ENCODE measurements around the gene ARHGEF10L. TPM values are rescaled to one million over a fixed set of nuclear protein-coding genes. Genes with fewer than 3 reads are reported as not detected.
"Not testable (repeated sequence)": the region's sequence is repeated elsewhere in the genome, so short reads cannot be mapped to it uniquely, and the experiment has no call there.

Gene ARHGEF10L
- total RNA-seq, 1 experiment from 2014 or later: 51.7 TPM

DNA sequence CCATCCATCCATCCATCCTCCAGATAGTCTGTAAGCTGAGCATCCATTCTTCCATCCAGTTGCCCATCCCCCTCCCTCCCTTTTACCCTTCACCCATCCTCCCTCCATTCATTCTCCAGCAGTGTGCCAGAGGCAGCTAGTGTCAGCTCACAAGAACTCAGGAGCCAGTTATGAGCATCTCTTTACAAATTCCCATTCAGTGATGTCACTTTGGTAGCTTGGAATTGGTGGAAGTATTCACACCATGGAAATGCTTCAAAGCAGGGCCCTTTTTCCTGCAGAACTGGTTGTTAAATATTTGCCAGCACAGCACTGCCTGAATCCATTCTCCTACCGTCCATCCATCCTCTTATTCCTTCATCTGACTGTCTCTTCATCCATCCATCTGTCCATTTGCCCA is 72.5 kb downstream of the ARHGEF10L start:
- DNase-seq (ENCODE audit: low read depth): no peak

DNA sequence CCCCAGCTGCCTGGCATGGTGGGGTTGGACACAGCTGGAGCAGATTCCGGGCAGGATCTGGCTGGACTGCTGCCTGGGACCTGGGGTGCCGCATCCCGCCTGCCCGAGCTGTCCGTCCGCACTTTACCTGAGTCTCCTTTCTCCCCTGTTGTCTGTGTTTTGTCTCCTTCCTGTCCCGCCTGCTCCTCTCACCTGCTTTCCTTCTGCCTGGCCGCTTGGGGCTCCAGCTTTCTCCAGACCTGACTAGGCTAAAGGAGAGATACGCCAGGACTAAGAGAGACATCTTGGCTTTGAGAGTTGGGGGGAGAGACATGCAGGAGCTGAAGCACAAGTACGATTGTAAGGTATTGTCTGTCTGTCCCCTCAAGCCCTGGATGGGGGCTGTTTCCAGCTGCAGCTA is 73.3 kb downstream of the ARHGEF10L start:
- DNase-seq (ENCODE audit: low read depth): no peak

DNA sequence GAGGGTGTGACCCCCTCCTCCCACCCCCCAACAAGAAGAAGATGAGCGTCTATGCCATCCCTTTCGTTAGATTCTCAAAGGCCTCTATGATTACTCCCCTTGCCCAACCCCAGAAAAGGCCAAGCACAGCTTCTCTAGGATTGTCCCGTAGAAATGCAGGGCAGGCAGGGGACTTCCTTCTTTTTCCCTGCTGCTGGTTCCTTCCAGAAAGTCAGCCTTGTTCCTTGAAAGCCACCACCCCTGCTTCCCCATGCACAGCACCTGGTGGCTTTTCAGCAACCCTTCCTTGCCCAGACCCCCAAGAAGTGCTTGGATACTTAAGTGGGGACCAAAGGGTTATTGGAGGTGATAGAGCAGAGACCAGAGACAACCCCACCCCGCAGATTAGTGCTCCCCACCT is 75.1 kb downstream of the ARHGEF10L start:
- DNase-seq (ENCODE audit: low read depth): no peak

DNA sequence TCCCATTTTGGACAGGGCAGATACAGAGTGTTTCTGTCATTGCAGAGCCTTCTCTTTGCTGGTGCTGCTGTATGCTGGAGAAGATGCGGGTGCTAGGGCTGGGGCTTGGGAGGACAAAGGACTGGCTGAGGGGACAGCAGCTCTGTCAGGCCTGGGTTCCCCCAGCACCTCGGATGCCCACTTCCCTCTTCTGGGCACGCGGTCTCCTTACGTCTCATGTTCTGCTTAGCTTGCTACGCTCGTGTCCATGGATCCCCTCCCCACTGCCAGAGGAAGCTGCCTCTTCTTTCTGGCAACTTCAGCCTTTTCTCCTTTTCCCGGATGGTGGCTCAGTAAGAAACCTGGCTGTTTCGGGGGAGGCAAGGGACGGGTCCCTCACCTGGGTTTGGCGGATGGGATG is 75.7 kb downstream of the ARHGEF10L start:
- DNase-seq (ENCODE audit: low read depth): no peak

DNA sequence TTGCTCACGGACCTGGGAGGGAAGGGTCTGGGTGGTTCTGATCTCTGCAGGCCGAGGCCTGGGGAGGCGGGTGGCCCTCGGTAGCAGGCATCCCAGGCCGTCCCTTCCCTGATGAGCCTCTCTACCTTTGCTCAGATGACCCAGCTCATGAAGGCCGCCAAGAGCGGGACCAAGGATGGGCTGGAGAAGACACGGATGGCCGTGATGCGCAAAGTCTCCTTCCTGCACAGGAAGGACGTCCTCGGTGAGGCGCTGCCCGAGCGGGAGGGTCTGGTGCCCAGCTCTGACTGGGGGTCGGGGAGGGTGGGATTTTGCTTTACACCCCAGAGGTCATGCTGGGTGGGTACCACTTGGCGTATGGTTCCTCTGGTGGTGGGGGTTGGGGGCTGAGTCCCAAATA is 76.5 kb downstream of the ARHGEF10L start:
- no peak for DNase-seq (ENCODE audit: low read depth)

DNA sequence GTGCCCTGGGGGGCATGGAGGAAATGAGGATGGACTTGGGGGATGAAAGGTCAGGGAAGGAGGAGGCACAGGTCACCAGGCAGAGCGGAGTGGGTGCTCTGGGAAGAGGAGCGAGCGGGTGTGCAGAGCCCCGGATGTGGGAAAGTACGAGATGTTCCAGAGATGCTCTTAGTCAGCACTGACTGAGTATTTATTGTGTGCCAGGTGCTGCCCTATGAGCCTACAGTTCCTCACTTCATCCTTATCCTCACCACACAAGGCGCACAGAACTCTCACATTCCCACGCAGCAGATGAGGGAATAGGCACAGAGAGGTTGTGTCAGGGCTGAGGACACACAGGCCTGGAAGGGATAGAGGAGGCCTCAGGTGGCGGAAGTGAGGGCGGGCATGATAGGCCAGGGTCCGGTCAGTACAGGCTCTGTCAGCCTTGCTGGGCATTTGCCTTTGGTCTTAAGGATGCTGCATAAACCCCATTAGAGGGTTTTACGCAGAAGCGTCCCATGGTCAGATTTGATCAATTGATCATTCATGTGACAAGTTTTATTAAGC is 77.3 kb downstream of the ARHGEF10L start:
- peak; percentile 97 for DNase-seq (ENCODE audit: low read depth)

DNA sequence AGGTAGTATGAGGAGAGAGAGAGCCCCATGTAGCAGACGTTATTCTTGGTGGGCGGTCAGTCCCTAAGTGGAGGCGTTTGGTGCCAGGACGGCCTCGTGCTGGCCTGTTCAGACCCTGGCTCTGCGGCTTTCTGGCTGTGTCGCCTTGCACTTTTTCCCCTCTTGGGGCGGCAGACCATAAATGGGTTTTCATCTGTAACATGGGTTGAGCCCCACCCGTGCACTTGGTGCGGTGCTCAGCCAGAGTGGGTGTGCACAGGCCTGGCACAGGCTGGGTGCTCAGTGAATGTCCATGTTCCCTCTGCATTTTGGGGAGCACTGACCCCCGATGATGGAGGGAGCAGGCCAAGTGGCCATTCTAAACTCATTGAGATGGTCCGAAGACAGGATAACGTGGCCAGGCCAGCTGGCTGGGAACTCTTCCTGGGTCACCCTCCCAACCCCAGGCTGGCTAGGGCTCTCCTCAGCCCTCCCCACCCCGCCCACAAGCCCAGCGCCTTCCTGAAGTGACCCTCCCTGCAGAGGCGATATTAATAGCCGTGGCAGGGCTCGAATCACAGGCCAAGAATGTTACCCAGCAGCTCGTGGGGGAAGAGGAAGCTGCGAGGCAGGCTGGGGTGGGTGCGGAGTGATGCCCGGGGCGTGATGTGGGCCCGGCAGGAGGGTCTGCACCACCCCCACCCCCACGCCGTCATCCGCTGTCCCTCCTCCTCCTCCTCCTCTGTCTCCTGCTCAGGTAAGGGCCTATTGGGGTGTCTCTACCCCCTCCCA is 78.5 kb downstream of the ARHGEF10L start:
- DNase-seq (ENCODE audit: low read depth): peak; percentile 91

DNA sequence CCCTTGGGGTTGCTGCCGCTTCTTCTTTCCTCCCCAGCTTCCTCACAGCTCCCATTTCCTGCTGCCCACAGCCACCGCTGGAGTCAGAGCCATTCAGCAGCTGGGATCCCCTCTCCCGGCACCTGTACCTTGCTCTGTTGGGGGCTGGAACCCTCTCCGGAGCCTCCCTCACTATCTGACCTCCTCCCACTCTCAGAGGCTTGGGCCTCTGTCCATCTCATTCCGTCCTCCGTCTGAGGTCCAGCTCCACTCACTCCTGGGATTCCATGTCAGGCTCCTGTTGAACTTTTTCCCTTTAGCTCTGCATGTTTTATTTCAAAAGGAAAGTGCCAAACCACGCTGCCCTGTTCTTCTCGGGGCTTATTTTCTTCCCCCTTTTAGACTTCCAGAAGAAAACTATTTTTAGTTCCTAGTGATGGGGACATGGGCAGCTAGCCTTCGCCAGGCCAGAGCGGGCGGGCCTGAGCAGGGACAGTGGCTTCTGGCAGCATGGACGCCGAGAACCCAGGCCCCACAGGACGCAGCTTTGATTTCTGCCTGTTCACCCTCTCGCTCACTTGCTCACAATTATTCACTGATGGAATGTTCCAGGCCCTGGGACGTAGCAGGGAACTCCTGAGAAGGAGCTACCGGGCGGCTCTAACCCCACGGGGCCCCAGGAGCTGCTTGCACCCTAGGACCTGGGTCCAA is 79.2 kb downstream of the ARHGEF10L start:
- DNase-seq (ENCODE audit: low read depth): peak; percentile 34

DNA sequence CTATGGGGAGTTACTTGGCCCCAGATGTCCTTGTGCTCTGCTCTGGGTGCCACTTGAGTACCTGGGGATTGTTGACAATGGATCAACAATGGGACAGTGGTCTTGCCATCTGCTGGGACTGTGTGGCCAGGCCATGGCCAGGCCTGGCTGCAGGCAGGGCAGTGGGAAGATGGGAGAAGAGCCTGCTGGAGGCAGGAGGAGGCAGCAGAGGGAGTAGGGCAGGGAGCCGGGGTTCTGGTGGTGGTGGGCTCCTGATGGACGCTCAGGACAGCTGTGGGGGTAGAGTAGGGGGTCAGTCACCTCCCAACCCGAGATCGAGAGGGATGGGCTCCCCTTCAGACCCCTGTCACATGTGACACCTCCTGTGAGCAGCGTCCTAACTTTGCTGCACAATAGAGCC is 81.0 kb downstream of the ARHGEF10L start:
- DNase-seq (ENCODE audit: low read depth): no peak

DNA sequence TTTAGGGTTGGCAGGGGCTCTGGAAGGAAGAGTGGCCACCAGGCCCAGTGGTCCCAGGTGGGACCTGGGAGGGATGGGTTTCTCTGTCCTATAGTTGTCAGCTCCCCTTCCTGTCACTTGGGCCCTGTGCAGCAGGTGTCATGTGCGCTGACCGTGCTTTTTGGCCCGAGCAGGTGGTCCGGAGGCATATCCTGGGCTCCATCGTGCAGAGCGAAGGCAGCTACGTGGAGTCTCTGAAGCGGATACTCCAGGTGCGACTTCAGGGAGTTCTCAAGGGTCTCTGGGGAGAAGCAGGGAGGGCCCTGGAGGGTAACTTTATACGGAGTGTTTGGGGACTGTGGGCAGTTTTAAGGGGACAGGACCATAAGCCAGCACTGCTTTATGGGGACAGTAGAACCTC is 82.2 kb downstream of the ARHGEF10L start:
- no peak for DNase-seq (ENCODE audit: low read depth)

DNA sequence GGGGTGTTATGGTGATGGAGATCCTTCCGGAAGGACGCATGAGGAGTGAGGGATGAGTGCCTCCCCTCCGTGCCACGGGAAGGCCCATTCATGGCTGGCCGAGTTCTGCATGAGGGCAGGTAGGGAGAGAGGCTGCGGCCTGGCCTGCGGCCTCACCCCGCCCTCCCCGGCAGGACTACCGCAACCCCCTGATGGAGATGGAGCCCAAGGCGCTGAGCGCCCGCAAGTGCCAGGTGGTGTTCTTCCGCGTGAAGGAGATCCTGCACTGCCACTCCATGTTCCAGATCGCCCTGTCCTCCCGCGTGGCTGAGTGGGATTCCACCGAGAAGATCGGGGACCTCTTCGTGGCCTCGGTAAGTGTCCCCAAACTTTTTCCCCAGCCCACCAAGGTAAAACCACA is 83.3 kb downstream of the ARHGEF10L start:
- DNase-seq (ENCODE audit: low read depth): no peak

DNA sequence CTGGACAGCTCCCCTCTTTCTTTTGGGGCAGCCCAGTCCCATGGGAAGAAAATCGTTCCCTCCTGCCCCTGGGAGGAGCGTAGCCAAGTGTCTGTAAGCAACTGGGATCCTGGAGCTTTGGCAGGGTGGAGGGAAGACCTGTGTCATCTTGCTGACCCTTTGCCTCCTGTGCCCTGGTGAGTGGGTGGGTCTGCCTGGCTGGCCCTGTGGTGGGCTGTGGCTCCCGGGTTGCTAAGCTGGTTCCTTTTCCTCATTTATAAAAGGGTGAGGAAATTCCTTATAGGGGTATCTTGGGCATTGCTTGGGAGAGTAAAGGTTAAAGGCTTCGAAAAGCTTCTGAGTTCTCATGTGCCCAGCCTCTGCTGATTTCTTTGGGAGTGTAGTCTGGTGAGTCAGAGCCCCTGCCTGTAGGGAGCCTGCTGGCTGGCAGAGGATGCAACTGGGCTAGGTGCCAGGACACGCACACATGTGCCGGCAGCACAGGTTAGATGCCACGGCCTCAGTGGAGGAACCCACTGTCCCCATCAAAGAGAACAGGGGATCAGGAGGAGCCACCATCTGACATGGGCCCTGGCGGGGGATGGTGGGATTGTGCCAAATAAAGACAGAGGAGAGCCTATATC is 85.2 kb downstream of the ARHGEF10L start:
- DNase-seq (ENCODE audit: low read depth): peak; percentile 80

DNA sequence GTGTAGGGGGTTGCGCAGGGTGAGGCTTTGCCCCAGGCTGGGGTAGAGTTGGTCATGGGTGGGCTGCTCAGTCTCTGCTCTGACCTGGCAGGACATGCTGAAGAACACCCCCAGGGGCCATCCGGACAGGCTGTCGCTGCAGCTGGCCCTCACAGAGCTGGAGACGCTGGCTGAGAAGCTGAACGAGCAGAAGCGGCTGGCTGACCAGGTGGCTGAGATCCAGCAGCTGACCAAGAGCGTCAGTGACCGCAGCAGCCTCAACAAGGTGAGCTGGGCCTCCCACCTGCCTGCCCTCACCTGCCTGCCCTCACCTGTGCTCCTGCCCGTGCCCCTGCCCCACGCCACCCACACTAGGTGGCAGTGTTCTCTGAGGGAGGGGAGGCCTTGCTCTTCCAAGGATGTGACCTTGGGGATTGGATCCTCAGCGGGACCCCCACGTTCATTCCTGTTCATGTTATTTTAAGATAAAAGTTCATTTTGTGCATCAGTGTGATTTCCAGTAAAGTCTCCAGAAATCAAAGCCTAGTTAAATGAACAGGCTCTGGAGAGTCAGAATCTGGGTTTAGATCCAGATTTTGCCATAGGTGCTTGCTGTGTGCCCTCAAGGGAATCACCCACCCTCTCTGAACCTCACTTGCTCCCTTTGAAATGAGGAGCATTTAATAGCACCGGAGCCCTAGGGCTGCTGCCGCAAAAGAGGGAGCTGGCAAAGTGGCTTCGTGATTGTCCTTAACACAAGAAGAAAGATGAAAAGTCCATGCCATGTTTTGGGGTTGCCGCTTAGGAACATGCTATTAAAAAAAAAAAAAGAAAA is 87.9 kb downstream of the ARHGEF10L start:
- DNase-seq (ENCODE audit: low read depth): no peak

DNA sequence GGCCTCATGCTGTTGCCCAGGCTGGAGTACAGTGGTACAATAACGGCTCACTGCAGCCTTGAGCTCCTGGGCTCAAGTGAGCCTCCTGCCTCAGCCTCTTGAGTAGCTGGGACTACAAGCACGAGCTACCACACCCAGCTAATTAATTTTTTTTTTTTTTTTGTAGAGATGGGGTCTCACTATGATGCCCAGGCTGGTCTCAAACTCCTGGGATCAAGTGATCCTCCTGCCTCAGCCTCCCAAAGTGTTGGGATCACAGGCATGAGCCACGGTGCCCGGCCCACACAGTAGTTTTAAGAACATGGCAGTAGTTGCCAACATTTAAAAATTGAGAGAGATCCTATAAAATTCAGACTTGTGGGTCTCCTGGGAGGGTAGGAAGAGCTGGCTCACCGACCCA is 89.5 kb downstream of the ARHGEF10L start:
- not testable (repeated sequence) for DNase-seq (ENCODE audit: low read depth)

DNA sequence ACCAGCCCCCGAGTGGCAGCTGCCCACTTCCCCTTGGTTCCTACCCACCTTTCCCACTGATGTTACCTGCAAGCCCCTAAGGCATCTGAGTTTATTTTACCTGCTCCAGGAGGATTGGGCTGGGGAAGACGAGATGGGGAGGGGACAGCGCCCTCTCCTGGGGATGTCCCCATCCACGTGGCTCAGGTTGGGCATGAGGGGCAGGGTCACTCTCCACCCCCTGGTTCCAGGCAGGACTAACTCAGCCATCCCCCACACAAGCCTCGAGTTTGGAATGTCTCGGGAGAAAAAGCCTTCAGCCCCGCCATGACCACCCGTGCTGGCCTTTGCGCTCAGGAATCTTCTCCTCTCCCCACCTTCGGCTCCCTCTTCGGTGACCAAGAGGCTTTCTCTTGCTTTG is 90.0 kb downstream of the ARHGEF10L start:
- no peak for DNase-seq (ENCODE audit: low read depth)

DNA sequence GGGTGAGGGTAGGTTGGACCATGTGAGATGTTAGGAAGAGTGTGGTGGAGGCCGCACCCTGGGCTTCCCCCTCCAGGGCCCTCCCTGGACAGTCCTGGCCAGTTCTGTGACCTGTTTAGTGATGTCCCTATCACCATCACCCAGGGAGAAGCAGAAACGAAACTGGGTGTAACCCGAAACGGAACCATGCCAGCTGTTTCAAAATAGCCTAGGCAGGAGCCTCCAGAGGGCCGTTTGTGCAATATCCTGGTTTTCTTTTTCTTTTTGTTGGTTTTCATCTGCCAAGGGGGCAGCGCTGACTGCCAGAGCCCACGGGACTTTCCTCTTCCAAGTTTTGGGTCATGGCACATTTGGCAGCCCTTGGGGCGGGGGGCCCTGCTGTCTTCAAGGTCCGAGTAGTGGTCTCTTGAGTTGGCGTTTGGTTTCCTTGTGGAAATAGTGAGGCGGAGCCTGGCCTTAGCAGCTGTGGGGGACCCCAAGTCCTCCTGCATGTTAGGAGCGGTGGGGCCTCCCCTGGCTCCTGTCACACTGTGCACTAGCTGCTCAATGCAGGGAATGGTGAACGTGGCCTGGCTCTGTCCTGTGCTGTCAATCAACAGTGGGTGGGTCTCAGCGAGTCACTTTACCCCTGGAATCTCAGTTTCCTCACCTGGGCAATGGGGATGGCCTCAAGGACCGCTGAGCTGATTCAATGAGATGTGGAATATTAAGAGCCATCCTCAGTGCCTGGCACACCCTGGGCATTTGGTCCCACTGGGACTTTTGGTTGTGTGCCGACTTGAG is 90.7 kb downstream of the ARHGEF10L start:
- DNase-seq (ENCODE audit: low read depth): peak; percentile 80

DNA sequence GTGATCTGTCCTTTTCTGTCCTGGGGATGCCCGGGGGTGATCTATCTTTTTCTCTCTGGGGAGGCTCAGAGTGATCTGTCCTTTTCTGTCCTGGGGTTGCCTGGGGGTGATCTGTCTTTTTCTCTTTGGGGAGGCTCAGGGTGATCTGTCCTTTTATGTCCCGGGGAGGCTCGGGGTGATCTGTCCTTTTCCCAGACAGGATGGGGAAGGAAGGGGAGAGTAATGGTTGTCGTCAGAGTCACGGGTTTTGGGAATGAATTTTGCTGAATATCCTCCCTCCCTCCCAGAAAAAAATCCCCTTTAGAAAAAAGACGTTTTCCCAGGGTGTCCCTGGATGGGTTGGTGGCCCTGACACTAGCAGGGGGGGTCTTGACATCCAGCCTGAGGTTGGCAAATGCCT is 91.5 kb downstream of the ARHGEF10L start:
- DNase-seq (ENCODE audit: low read depth): no peak

DNA sequence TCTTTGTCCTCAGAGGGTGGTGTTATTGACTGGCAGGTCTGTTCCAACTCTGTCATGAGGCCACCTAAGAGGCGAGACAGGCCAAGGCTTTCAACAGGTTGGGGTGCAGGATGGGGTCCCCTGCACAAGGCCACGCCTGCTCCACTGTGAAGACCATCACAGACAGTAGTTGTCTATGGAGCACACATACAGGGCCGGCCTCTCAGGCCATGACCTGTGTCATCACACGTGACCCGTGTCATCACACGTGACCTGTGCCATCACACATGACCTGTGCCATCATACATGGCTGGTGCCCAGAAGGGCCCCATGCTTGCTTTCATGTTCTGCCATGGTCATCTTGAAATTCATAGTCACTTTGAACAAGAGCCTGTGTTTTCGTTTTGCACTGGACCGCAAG is 91.9 kb downstream of the ARHGEF10L start:
- DNase-seq (ENCODE audit: low read depth): no peak

DNA sequence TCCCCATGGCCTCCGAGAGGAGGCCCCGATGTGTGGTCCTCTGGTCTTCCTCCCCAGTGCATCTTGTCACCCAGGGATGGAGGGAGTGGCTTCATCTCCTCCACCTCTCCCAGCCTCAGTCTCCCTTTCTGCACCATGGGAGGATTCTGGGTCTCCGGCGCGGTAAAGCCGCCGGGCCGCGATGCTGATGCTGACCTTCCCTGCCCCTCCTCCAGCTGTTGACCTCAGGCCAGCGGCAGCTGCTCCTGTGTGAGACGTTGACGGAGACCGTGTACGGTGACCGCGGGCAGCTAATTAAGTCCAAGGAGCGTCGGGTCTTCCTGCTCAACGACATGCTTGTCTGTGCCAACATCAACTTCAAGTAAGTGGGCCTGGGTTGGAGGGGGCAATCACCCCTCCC is 92.6 kb downstream of the ARHGEF10L start:
- DNase-seq (ENCODE audit: low read depth): no peak

DNA sequence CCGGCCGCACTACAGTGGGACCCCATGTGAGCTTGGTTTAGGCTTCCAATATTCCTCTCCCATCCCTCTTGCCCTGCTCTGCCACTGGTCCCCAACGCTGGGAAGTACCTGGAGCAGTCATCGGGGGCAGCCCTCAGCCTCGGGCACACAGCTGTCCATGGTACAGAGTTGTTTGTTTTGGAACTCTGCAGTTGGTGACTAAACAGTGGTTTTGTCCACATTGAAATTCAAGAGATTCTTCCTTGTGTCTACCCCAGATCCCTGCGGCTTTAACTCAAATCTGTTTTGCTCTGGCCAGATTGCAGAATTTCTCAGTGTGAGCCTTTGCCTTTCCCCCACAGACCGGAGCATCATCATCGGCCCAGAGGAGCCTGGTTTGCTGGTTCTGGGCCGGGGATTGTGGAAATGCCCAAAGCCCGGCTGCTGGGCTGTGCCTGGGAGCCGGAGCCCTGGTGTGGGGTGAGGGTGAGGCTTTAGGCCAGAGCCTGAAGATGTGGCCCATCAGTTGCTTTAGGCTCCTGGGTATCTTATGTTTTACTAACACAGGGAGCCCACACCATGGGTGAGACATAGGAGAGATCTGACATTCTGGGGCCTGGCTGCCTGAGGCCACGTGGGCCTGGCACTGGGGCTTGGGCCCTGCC is 93.2 kb downstream of the ARHGEF10L start:
- peak; percentile 95 for DNase-seq (ENCODE audit: low read depth)
